GM18861 (cell line): ENCODE data around the gene OLFM2.
"Not testable (repeated sequence)": the region's sequence is repeated elsewhere in the genome, so short reads cannot be mapped to it uniquely, and the experiment has no call there.

Experiments
- ATAC-seq: cut with Tn5 transposase; IDR thresholded peaks from one replicate; pipeline ENCODE4 v1.9.1; 2021; ENCODE audit not compliant: unreplicated experiment

Gene OLFM2

GRCh38 chr19:9865732-9866501, 70.4 kb downstream of the OLFM2 start:
- ATAC-seq = no peak

GRCh38 chr19:9863759-9864158, 72.6 kb downstream of the OLFM2 start:
- ATAC-seq = no peak

- no peak for ATAC-seq
Observed at GRCh38 chr19:9862938-9863337, 73.4 kb downstream of the OLFM2 start.

- ATAC-seq = no peak
Observed at GRCh38 chr19:9861503-9861902, 74.8 kb downstream of the OLFM2 start.

GRCh38 chr19:9860407-9860806, 75.9 kb downstream of the OLFM2 start:
- ATAC-seq = no peak

GRCh38 chr19:9858766-9859165, 77.5 kb downstream of the OLFM2 start:
- no peak for ATAC-seq

- ATAC-seq = no peak
Observed at GRCh38 chr19:9857920-9858746, 78.2 kb downstream of the OLFM2 start.

GRCh38 chr19:9857076-9857721, 79.1 kb downstream of the OLFM2 start:
- no peak for ATAC-seq

- no peak for ATAC-seq
Observed at GRCh38 chr19:9856609-9857008, 79.7 kb downstream of the OLFM2 start.

- no peak for ATAC-seq
Observed at GRCh38 chr19:9854282-9854846, 82.0 kb downstream of the OLFM2 start.

GRCh38 chr19:9850235-9850959, 85.9 kb downstream of the OLFM2 start:
- ATAC-seq = no peak

- ATAC-seq = no peak
Observed at GRCh38 chr19:9849791-9850190, 86.5 kb downstream of the OLFM2 start.

GRCh38 chr19:9848762-9849161, 87.6 kb downstream of the OLFM2 start:
- ATAC-seq = no peak

- ATAC-seq = no peak
Observed at GRCh38 chr19:9848060-9848459, 88.3 kb downstream of the OLFM2 start.

- no peak for ATAC-seq
Observed at GRCh38 chr19:9847087-9847671, 89.1 kb downstream of the OLFM2 start.

GRCh38 chr19:9843626-9844273, 92.6 kb downstream of the OLFM2 start:
- not testable (repeated sequence) for ATAC-seq

GRCh38 chr19:9842834-9843625, 93.3 kb downstream of the OLFM2 start:
- no peak for ATAC-seq

- no peak for ATAC-seq
Observed at GRCh38 chr19:9839415-9839814, 96.9 kb downstream of the OLFM2 start.

- no peak for ATAC-seq
Observed at GRCh38 chr19:9838324-9838723, 98.0 kb downstream of the OLFM2 start.
